ENCODE results near the gene IKZF3. TPM values are rescaled to one million over a fixed set of nuclear protein-coding genes. Genes with fewer than 3 reads are reported as not detected.

The IKZF3 gene
- total RNA-seq, 2 donors from 2014 or later, result 0.37 to 0.51 TPM

- no peaks in the 10 kb centered on the region for H3K9me3 ChIP-seq
- no peak overlapping the region for H3K27ac ChIP-seq
- DNase-seq (ENCODE audit: low spot score), result no peak
- H3K27me3 ChIP-seq, result no peaks in the 10 kb centered on the region
- no peaks in the 10 kb centered on the region for H3K36me3 ChIP-seq
- H3K4me1 ChIP-seq, result no peaks in the 10 kb centered on the region
- no peak overlapping the region for H3K4me3 ChIP-seq
- TF ChIP-seq CTCF (IDR thresholded peaks at IDR 0.05), result no peak
Measured at GRCh38 chr17:39800540-39800939, 63.6 kb downstream of the IKZF3 start.

GRCh38 chr17:39799395-39799794, 64.7 kb downstream of the IKZF3 start:
- Histone ChIP-seq H3K36me3 (no peaks in the 10 kb centered on the region), H3K4me1 (no peaks in the 10 kb centered on the region), H3K4me3 (no peak overlapping the region), H3K9me3 (no peaks in the 10 kb centered on the region), H3K27ac (no peak overlapping the region), H3K27me3 (no peaks in the 10 kb centered on the region)
- no peak for TF ChIP-seq CTCF (IDR thresholded peaks at IDR 0.05)
- DNase-seq (ENCODE audit: low spot score), result no peak

GRCh38 chr17:39794249-39794970, 69.7 kb downstream of the IKZF3 start:
- no peak for TF ChIP-seq CTCF (IDR thresholded peaks at IDR 0.05)
- no peaks in the 10 kb centered on the region for H3K4me1 ChIP-seq
- no peaks in the 10 kb centered on the region for H3K36me3 ChIP-seq
- no peak for DNase-seq (ENCODE audit: low spot score)
- no peak overlapping the region for H3K27ac ChIP-seq
- H3K4me3 ChIP-seq, result no peak overlapping the region
- no peaks in the 10 kb centered on the region for H3K27me3 ChIP-seq
- no peaks in the 10 kb centered on the region for H3K9me3 ChIP-seq

GRCh38 chr17:39793301-39793872, 70.7 kb downstream of the IKZF3 start:
- Histone ChIP-seq H3K4me1 (no peaks in the 10 kb centered on the region), H3K4me3 (no peak overlapping the region), H3K27me3 (no peaks in the 10 kb centered on the region), H3K27ac (no peak overlapping the region), H3K36me3 (no peaks in the 10 kb centered on the region), H3K9me3 (no peaks in the 10 kb centered on the region)
- DNase-seq (ENCODE audit: low spot score), result no peak
- no peak for TF ChIP-seq CTCF (IDR thresholded peaks at IDR 0.05)

- TF ChIP-seq CTCF (IDR thresholded peaks at IDR 0.05), result no peak
- H3K4me3 ChIP-seq, result no peak overlapping the region
- no peak overlapping the region for H3K27ac ChIP-seq
Measured at GRCh38 chr17:39792526-39793221, 71.4 kb downstream of the IKZF3 start.

More at GRCh38 chr17:39792526-39793221, 71.4 kb downstream of the IKZF3 start:
- no peaks in the 10 kb centered on the region for H3K9me3 ChIP-seq
- DNase-seq (ENCODE audit: low spot score), result no peak
- no peaks in the 10 kb centered on the region for H3K36me3 ChIP-seq
- H3K27me3 ChIP-seq, result no peaks in the 10 kb centered on the region
- H3K4me1 ChIP-seq, result no peaks in the 10 kb centered on the region

Measured in right atrium auricular region (tissue), 2 donors.